AG10803 (cell line): Measurements from ENCODE around the gene CAST.

Source experiments
- DNase-seq: peaks from one replicate; pipeline ENCODE4 v3.0.0; 2010; ENCODE audit warnings: low read depth
- H3K4me3 ChIP-seq: 2 replicates; pipeline ENCODE4 v1.5.1; 2011; ENCODE audit warnings: mild to moderate bottlenecking, low read length, control low read depth
- CTCF ChIP-seq: conservative IDR thresholded peaks from 2 replicates; pipeline ENCODE4 v1.5.1; 2011; ENCODE audit warnings: mild to moderate bottlenecking, low read length, control low read depth, inconsistent platforms

Gene CAST

DNA sequence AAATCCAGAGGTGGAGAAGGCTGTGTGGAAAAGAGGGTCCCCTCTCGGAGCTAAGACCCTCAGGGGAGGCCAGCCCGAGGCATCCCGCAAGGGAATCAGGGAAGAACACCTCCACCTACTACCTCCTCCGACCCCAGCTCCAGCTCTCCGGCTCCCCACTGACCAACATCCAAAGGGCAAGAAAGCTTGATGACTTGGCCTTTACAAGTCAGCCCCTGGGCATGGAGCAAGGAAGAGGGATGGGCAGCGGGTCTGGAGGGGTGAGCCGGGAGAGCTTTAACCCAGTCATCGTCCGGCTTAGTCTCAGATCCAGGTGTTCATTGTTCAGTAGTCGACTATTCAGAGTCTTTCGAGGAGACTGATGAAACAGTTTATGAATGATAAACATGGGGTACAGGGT, 113.5 kb downstream of the CAST start:
- no peak for TF ChIP-seq CTCF
- DNase-seq = no peak

DNA sequence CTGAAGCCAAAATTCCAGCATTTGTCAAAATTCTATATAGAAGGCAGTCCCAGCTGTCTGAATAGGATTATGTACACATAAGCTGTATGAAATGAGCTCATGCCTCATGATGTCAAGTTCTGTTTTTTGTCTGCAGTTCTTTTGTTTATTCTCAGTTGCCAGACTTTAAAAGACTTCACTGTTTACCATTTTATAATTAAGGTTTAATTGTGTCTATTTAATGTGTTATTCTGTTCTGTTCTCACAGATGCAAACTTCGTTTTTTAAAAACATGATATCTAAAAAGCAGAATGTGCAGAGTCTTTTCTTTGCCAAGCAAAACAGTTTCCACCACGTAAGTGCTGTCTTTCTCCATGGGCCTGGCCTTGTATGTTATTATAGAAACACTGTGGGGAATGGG, 114.4 kb downstream of the CAST start:
- DNase-seq = no peak

More for the DNA sequence above, 113.5 kb downstream of the CAST start:
- H3K4me3 ChIP-seq = no peak overlapping the region

DNA sequence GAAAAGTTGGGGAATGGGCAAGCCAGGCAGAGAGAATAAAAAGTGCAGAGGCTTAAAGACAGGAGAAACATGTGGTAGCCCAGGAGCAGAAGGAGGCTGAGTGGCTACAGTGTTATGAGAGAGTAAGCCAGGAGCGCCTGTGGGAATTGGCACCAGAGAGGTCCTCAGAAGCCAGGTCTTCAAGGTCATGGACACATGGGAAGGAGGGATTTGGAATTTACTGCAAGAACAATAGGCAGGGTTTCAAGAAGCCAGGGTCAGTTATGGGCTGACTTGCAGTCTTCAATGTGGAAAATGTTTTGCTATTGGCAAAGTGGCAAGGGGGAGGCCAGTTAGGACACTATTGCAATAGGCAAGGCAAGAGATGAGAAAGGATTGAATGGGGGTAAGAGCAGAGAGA, 116.2 kb downstream of the CAST start:
- H3K4me3 ChIP-seq = no peak overlapping the region
- no peak for DNase-seq
- no peak for TF ChIP-seq CTCF

More for the DNA sequence above, 114.4 kb downstream of the CAST start:
- no peak for TF ChIP-seq CTCF
- no peak overlapping the region for H3K4me3 ChIP-seq

- peak; percentile 67 for DNase-seq
- TF ChIP-seq CTCF = no peak
- H3K4me3 ChIP-seq = no peak overlapping the region
Measured at GRCh38 chr5:96780626-96781025, 118.5 kb downstream of the CAST start.

- peak; percentile 61 for DNase-seq
- no peak overlapping the region for H3K4me3 ChIP-seq
- TF ChIP-seq CTCF = no peak
Measured at GRCh38 chr5:96781031-96781971, 119.1 kb downstream of the CAST start.

GRCh38 chr5:96783326-96783725, 121.2 kb downstream of the CAST start:
- no peak for TF ChIP-seq CTCF

More at GRCh38 chr5:96783326-96783725, 121.2 kb downstream of the CAST start:
- no peak for DNase-seq
- no peak overlapping the region for H3K4me3 ChIP-seq
